GM19025 (cell line): Measurements from ENCODE around the gene MRPL37.

Experiments
- ATAC-seq: cut with Tn5 transposase; IDR thresholded peaks from one replicate; pipeline ENCODE4 v1.9.1; 2021; ENCODE audit warnings: mild to moderate bottlenecking, low read depth, moderate library complexity; ENCODE audit not compliant: unreplicated experiment

The MRPL37 gene

DNA sequence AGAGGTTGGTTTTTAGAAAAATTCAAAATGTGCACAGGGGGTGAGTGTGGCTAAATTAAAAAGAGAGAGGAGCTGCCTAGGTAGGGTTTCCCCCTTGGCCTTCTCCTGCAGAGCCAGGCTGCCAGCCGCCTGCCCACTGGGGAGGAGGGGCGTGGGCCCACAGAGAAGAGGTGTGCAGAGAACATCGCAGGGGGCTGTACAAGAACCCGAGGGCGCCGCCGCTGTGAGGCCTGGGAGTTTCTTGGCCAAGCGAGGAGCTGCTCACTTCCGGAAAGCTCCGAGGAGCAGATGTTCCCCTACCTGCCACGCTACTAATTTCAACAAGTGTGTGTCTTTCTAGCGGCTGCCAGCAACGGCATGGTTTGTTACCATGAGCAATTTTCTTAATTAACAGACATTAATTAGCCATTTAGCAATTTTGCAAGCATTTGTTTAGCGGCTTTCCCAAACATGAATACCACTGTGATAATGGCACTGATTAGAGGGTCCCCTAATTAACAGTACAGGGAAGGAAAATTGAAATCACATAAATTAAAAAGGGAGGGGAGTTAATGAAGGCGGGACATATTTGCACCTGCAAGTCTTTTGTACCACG lies 59.7 kb downstream of the MRPL37 start:
- no peak for ATAC-seq

GRCh38 chr1:54260810-54261209 lies 60.8 kb downstream of the MRPL37 start:
- no peak for ATAC-seq

DNA sequence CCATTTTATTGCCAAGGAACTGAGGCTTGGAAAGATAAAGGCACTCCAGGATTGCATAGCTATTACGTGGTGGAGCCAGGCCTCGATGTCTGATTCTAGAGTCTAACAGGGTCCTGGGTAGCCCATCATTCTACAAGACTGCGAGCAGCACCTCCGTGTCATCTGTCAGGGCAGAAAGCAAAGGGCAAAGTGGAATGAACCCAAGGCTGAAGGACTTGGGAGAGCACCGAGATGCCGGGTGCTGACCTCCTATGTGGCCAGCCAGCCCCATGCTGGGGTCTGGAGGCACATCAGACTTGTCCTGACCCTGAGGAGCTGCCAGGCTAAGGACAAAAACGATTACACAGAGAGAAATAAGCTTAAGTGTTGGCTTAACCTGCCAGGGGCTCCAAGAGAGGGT lies 62.3 kb downstream of the MRPL37 start:
- ATAC-seq = no peak

GRCh38 chr1:54263601-54264226 lies 63.7 kb downstream of the MRPL37 start:
- no peak for ATAC-seq

DNA sequence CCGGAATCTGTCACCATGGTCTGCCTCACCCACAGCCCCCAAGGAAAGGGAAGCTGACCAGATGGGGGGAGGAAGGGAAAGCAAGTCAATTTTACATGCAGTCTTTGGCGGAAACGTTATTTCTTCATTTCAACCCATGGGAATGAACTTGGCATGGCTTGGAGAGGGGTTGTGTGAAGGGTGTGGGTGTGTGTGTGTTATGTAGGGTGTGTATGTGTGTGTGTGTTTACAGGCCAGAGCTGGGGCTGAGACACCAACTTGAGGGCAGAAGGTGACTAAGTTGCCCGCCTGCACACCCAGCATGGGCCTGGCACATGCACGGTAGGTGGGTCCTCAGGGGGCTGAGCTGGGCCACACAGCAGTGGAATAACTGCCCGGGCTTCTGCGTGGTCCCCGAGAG lies 65.2 kb downstream of the MRPL37 start:
- ATAC-seq = no peak

DNA sequence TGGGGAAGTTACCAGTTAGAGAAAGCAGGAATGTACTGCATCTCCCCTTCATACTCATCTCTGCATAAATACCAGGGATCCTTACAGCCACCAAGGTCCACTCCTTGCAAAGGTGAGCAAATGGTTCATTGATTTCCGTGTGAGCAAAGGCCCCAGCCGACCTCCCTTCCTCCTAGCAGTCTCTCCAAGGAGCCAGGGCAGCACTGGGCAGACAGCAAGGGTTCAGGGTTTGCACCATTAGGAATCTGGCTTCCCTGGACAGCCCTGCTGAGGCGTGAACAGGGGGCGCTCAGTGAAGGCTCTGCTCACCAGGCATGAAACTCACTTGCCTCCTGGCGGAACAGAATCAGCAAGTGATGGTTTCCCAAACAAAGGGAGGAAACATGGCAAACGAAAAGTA lies 65.7 kb downstream of the MRPL37 start:
- ATAC-seq = no peak

DNA sequence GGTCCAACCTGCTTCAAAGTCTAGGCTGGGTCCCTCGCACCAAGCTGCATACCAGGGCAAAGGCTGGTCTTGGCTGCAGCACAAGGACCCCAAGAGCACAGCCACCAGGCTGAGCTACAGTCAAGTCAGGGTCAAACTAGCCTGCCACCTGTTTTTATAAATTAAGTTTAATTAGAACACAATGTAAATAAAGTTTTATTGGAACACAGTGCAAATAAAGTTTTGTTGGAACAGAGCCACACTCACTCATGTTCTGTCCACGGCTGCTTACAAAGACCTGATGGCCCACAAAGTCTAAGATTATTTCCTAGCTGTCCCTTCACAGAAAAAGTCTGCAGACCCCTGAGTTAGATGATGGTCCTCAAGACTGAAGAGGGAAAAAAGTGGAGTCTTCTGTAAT lies 66.2 kb downstream of the MRPL37 start:
- no peak for ATAC-seq

- no peak for ATAC-seq
These were observed 66.9 kb downstream of the MRPL37 start for GRCh38 chr1:54266908-54267307.
